Testis (tissue), 3 donors: Measurements from ENCODE around the gene FKTN. TPM values are rescaled to one million over a fixed set of nuclear protein-coding genes. Genes with fewer than 3 reads are reported as not detected.

ENCODE experiments used
- DNase-seq: peaks from one replicate; pipeline ENCODE4 v3.0.0-alpha.2; 2019
- H3K27ac ChIP-seq, 2 donors: fragments of 200-600 bp; sonication (generic); one replicate each; pipeline ENCODE4 v1.5.1; 2019
- H3K27me3 ChIP-seq: fragments of 200-600 bp; sonication (generic); one replicate; pipeline ENCODE4 v1.5.1; 2019
- H3K36me3 ChIP-seq: fragments of 200-600 bp; sonication (generic); one replicate; pipeline ENCODE4 v1.5.1; 2017; ENCODE audit warnings: low read depth; ENCODE audit errors: missing control alignments
- H3K4me1 ChIP-seq: fragments of 200-600 bp; sonication (generic); one replicate; pipeline ENCODE4 v1.5.1; 2019
- H3K4me3 ChIP-seq, 2 donors: fragments of 200-600 bp; sonication (generic); one replicate each; pipeline ENCODE4 v1.5.1; 2017 to 2019
- H3K9me3 ChIP-seq: fragments of 200-600 bp; sonication (generic); one replicate; pipeline ENCODE4 v1.5.1; 2017
- CTCF ChIP-seq, 3 experiments: fragments of 450-650 bp in 2 of 3; fragments of 200-600 bp in 1 of 3; sonication (generic) in 1 of 3; IDR thresholded peaks; one replicate each; pipeline ENCODE4 v1.5.1; 2016 to 2019; ENCODE audit warnings: antibody characterized with exemption in 3 of 3, mild to moderate bottlenecking in 2 of 3, moderate library complexity in 1 of 3
- POLR2A ChIP-seq: fragments of 450-650 bp; IDR thresholded peaks from one replicate; pipeline ENCODE4 v1.6.1; 2017; ENCODE audit warnings: antibody characterized with exemption, mild to moderate bottlenecking, moderate library complexity
- WGBS, 2 donors: methylation state at CpG; one replicate each; pipeline ENCODE4 v1.1.5; 2018; 5-methylcytosine and 5-hydroxymethylcytosine counted together
- intact Hi-C: fragments of 100-400 bp; cut with DNase I; formaldehyde crosslinking; loops from one replicate; pipeline ENCODE4 v1.15.1; 2023; ENCODE audit warnings: low total_unique reads
- polyA plus RNA-seq: library from polyadenylated mRNA; stranded (reverse); fragments of 350-450 nt; fragmentation: Illumina TruSeq; extraction: RNeasy Lipid Tissue Mini Kit (QIAGEN cat#74804); gene quantifications from one replicate; pipeline ENCODE4 v1.2.3, GENCODE V29; 2014; ENCODE audit warnings: low read depth, low replicate concordance; ENCODE audit not compliant: insufficient read depth
- total RNA-seq, 2 donors: library from RNA; depleted of rRNA; stranded (reverse); fragments of >200 nt; gene quantifications; one replicate each; pipeline ENCODE4 v1.2.3, GENCODE V29; 2016

The FKTN gene
- total and polyA plus RNA-seq, 3 donors from 2014 or later: 10.4 to 27.9 (median 17.5) TPM

- no peaks in the 10 kb centered on the region for H3K9me3 ChIP-seq
- no peak overlapping the region for H3K4me3 ChIP-seq
- intact Hi-C loops: no loop called here
- H3K36me3 ChIP-seq: no peaks in the 10 kb centered on the region
- no peaks in the 10 kb centered on the region for H3K27me3 ChIP-seq
- no peak for DNase-seq
- H3K27ac ChIP-seq: no peak overlapping the region
- WGBS, 2 donors: 78 to 82% methylated on average over 2 of the region's 2 CpGs
- TF ChIP-seq POLR2A (no peak), CTCF (IDR thresholded peaks at IDR 0.05) (no peak)
- peaks cover 4% of the 10 kb centered on the region for H3K4me1 ChIP-seq
Observed at GRCh38 chr9:105658351-105658750, 100.4 kb downstream of the FKTN start.

GRCh38 chr9:105661011-105661410, 103.1 kb downstream of the FKTN start:
- WGBS, 2 donors: 91 to 92% methylated on average over 4 of the region's 4 CpGs

GRCh38 chr9:105662184-105663104, 104.5 kb downstream of the FKTN start, which contains the start of gene TAL2:
TAL2 (plus strand) TSS chr9:105662457; CDS start chr9:105662497, 40 bp downstream.
- no peak for DNase-seq
- H3K4me1 ChIP-seq: no peaks in the 10 kb centered on the region
- WGBS, 2 donors: 92% methylated on average over 12 of the region's 12 CpGs
- TF ChIP-seq CTCF (IDR thresholded peaks at IDR 0.05) (no peak), POLR2A (no peak)
- H3K27me3 ChIP-seq: no peaks in the 10 kb centered on the region
- H3K4me3 ChIP-seq: no peak within 1 kb of the TSS
- no peak within 1 kb of the TSS for H3K27ac ChIP-seq
- no peaks in the 10 kb centered on the region for H3K36me3 ChIP-seq
- H3K9me3 ChIP-seq: no peaks in the 10 kb centered on the region
- intact Hi-C loops: no loop called here

More at GRCh38 chr9:105661011-105661410, 103.1 kb downstream of the FKTN start:
- no peak overlapping the region for H3K27ac ChIP-seq
- no peak overlapping the region for H3K4me3 ChIP-seq
- H3K36me3 ChIP-seq: no peaks in the 10 kb centered on the region
- peaks cover 4% of the 10 kb centered on the region for H3K4me1 ChIP-seq
- TF ChIP-seq CTCF (IDR thresholded peaks at IDR 0.05): no peak
- TF ChIP-seq POLR2A: no peak
- no peaks in the 10 kb centered on the region for H3K9me3 ChIP-seq
- no peaks in the 10 kb centered on the region for H3K27me3 ChIP-seq
- DNase-seq: no peak
- intact Hi-C loops: no loop called here

GRCh38 chr9:105663914-105664313, 106.0 kb downstream of the FKTN start:
- TF ChIP-seq CTCF (IDR thresholded peaks at IDR 0.05): no peak
- TF ChIP-seq POLR2A: no peak
- no peaks in the 10 kb centered on the region for H3K4me1 ChIP-seq
- no peak overlapping the region for H3K4me3 ChIP-seq
- H3K36me3 ChIP-seq: no peaks in the 10 kb centered on the region
- no peaks in the 10 kb centered on the region for H3K27me3 ChIP-seq
- 82 to 83% methylated on average over 5 of the region's 5 CpGs for WGBS, 2 donors
- no peaks in the 10 kb centered on the region for H3K9me3 ChIP-seq
- intact Hi-C loops: no loop called here
- no peak for DNase-seq
- H3K27ac ChIP-seq: no peak overlapping the region
